Activated naive CD8-positive, alpha-beta T cell treated with anti-CD3 and anti-CD28 coated beads, Interleukin-2, amount 10 ng/mL, durations not matched to agents 7 days and 5 days (primary cell): ENCODE measurements around the gene EGFL8. TPM values are rescaled to one million over a fixed set of nuclear protein-coding genes. Genes with fewer than 3 reads are reported as not detected.
"Not testable (repeated sequence)": the region's sequence is repeated elsewhere in the genome, so short reads cannot be mapped to it uniquely, and the experiment has no call there.

Experiments
- ATAC-seq: fragments of 150-1000 bp; cut with Tn5 transposase; one replicate; pipeline ENCODE4 v1.10.0; 2021; ENCODE audit warnings: low read depth, moderate library complexity
- POLR2A ChIA-PET: fragments of 350-600 bp; sonication (Branson Sonifier 250); formaldehyde crosslinking; loops from one replicate; lab custom pipeline; 2021; ENCODE audit warnings: antibody characterized with exemption; lab: Charles Lee
- DNase-seq: peaks from one replicate; pipeline ENCODE4 v3.0.0; 2021
- H3K27ac Mint-ChIP-seq: one replicate; pipeline ENCODE4 v1.8.0; 2022; ENCODE audit warnings: mild to moderate bottlenecking, mixed read lengths
- H3K27me3 Mint-ChIP-seq: one replicate; pipeline ENCODE4 v1.8.0; 2022; ENCODE audit warnings: mild to moderate bottlenecking, moderate library complexity, mixed read lengths
- H3K36me3 Mint-ChIP-seq: one replicate; pipeline ENCODE4 v1.8.0; 2021; ENCODE audit warnings: mild to moderate bottlenecking, mixed read lengths
- H3K4me1 Mint-ChIP-seq: one replicate; pipeline ENCODE4 v1.8.0; 2021; ENCODE audit warnings: mixed read lengths
- H3K4me3 Mint-ChIP-seq: one replicate; pipeline ENCODE4 v1.8.0; 2022; ENCODE audit warnings: mild to moderate bottlenecking, moderate library complexity, mixed read lengths
- H3K9me3 Mint-ChIP-seq: one replicate; pipeline ENCODE4 v1.8.0; 2021; ENCODE audit warnings: mixed read lengths
- total RNA-seq, 2 experiments: library from RNA; stranded (reverse); gene quantifications; one replicate each; pipeline ENCODE4 v1.2.3, GENCODE V29; 2021

EGFL8 gene
- total RNA-seq, 2 experiments from 2014 or later = 19.6 to 22.6 TPM

GRCh38 chr6:32202186-32202585 lies 37.8 kb downstream of the EGFL8 start:
- DNase-seq (no peak), ATAC-seq (no peak)
- Mint-ChIP-seq H3K4me3 (no peak overlapping the region), H3K9me3 (no peaks in the 10 kb centered on the region), H3K4me1 (no peaks in the 10 kb centered on the region), H3K27me3 (peaks cover 9% of the 10 kb centered on the region), H3K27ac (no peak overlapping the region), H3K36me3 (no peaks in the 10 kb centered on the region)
- POLR2A ChIA-PET = no interaction called here

- no peaks in the 10 kb centered on the region for H3K9me3 Mint-ChIP-seq
- H3K4me3 Mint-ChIP-seq = no peak overlapping the region
- POLR2A ChIA-PET = interaction anchor here (0.6 kb wide), 1 partner anchor 40 kb away, joined by 3 read pairs; no protein-coding TSS in a partner anchor
- ATAC-seq = no peak
- DNase-seq = no peak
- no peaks in the 10 kb centered on the region for H3K4me1 Mint-ChIP-seq
- no peaks in the 10 kb centered on the region for H3K36me3 Mint-ChIP-seq
- H3K27ac Mint-ChIP-seq = no peak overlapping the region
- H3K27me3 Mint-ChIP-seq = peaks cover 9% of the 10 kb centered on the region
These were observed 39.3 kb downstream of the EGFL8 start for GRCh38 chr6:32203426-32204267.

GRCh38 chr6:32204268-32204715 lies 39.9 kb downstream of the EGFL8 start:
- ATAC-seq (no peak), DNase-seq (no peak)
- Mint-ChIP-seq H3K27ac (no peak overlapping the region), H3K27me3 (peaks cover 9% of the 10 kb centered on the region), H3K36me3 (no peaks in the 10 kb centered on the region), H3K9me3 (no peaks in the 10 kb centered on the region), H3K4me3 (no peak overlapping the region), H3K4me1 (no peaks in the 10 kb centered on the region)
- POLR2A ChIA-PET = no interaction called here

GRCh38 chr6:32208996-32209395 lies 44.6 kb downstream of the EGFL8 start:
- Mint-ChIP-seq H3K4me3 (no peak overlapping the region), H3K27me3 (peaks cover 9% of the 10 kb centered on the region), H3K36me3 (no peaks in the 10 kb centered on the region), H3K4me1 (no peaks in the 10 kb centered on the region), H3K9me3 (no peaks in the 10 kb centered on the region), H3K27ac (no peak overlapping the region)
- no peak for ATAC-seq
- DNase-seq = no peak
- POLR2A ChIA-PET = no interaction called here

- no peaks in the 10 kb centered on the region for H3K36me3 Mint-ChIP-seq
- ATAC-seq = no peak
- peaks cover 4% of the 10 kb centered on the region for H3K4me1 Mint-ChIP-seq
- POLR2A ChIA-PET = no interaction called here
- DNase-seq = no peak
- no peak overlapping the region for H3K4me3 Mint-ChIP-seq
- no peaks in the 10 kb centered on the region for H3K9me3 Mint-ChIP-seq
- no peak overlapping the region for H3K27ac Mint-ChIP-seq
- H3K27me3 Mint-ChIP-seq = peaks cover 9% of the 10 kb centered on the region
These were observed 45.8 kb downstream of the EGFL8 start for GRCh38 chr6:32210191-32210601.

GRCh38 chr6:32211432-32211831 lies 47.0 kb downstream of the EGFL8 start:
- ATAC-seq, H3K9me3 Mint-ChIP-seq, H3K4me1 Mint-ChIP-seq, DNase-seq, H3K27ac Mint-ChIP-seq, H3K36me3 Mint-ChIP-seq, H3K4me3 Mint-ChIP-seq, H3K27me3 Mint-ChIP-seq: not testable (repeated sequence)
- POLR2A ChIA-PET = interaction anchor here (0.6 kb wide), 1 partner anchor 1978 kb away, joined by 4 read pairs; no protein-coding TSS in a partner anchor

GRCh38 chr6:32212076-32212760 lies 47.8 kb downstream of the EGFL8 start:
- no peak overlapping the region for H3K27ac Mint-ChIP-seq
- H3K9me3 Mint-ChIP-seq = no peaks in the 10 kb centered on the region

GRCh38 chr6:32213649-32214048 lies 49.3 kb downstream of the EGFL8 start:
- POLR2A ChIA-PET = no interaction called here
- ATAC-seq (no peak), DNase-seq (no peak)
- Mint-ChIP-seq H3K4me1 (peaks cover 8% of the 10 kb centered on the region), H3K27me3 (no peaks in the 10 kb centered on the region), H3K27ac (no peak overlapping the region), H3K36me3 (no peaks in the 10 kb centered on the region), H3K9me3 (no peaks in the 10 kb centered on the region), H3K4me3 (no peak overlapping the region)

More at GRCh38 chr6:32212076-32212760, 47.8 kb downstream of the EGFL8 start:
- H3K4me1 Mint-ChIP-seq = peaks cover 8% of the 10 kb centered on the region
- DNase-seq (no peak), ATAC-seq (no peak)
- no peaks in the 10 kb centered on the region for H3K27me3 Mint-ChIP-seq
- no peak overlapping the region for H3K4me3 Mint-ChIP-seq
- no peaks in the 10 kb centered on the region for H3K36me3 Mint-ChIP-seq
- POLR2A ChIA-PET = interaction anchor here (0.6 kb wide), 1 partner anchor 1977 kb away, joined by 4 read pairs; no protein-coding TSS in a partner anchor

GRCh38 chr6:32214126-32214525 lies 49.7 kb downstream of the EGFL8 start:
- H3K9me3 Mint-ChIP-seq = no peaks in the 10 kb centered on the region
- H3K27ac Mint-ChIP-seq = peak overlapping the region; percentile 62
- DNase-seq (no peak), ATAC-seq (no peak)
- no peak overlapping the region for H3K4me3 Mint-ChIP-seq
- no peaks in the 10 kb centered on the region for H3K36me3 Mint-ChIP-seq
- POLR2A ChIA-PET = no interaction called here
- no peaks in the 10 kb centered on the region for H3K27me3 Mint-ChIP-seq
- peaks cover 8% of the 10 kb centered on the region for H3K4me1 Mint-ChIP-seq

GRCh38 chr6:32215617-32216016 lies 51.2 kb downstream of the EGFL8 start:
- POLR2A ChIA-PET = no interaction called here
- DNase-seq (no peak), ATAC-seq (no peak)
- Mint-ChIP-seq H3K4me3 (no peak overlapping the region), H3K9me3 (no peaks in the 10 kb centered on the region), H3K36me3 (no peaks in the 10 kb centered on the region), H3K27me3 (no peaks in the 10 kb centered on the region), H3K27ac (no peak overlapping the region), H3K4me1 (peaks cover 8% of the 10 kb centered on the region)

GRCh38 chr6:32216285-32216684 lies 51.9 kb downstream of the EGFL8 start:
- DNase-seq = no peak
- Mint-ChIP-seq H3K27me3 (no peaks in the 10 kb centered on the region), H3K4me1 (peaks cover 8% of the 10 kb centered on the region), H3K36me3 (no peaks in the 10 kb centered on the region), H3K9me3 (no peaks in the 10 kb centered on the region), H3K4me3 (no peak overlapping the region), H3K27ac (no peak overlapping the region)
- POLR2A ChIA-PET = no interaction called here
- no peak for ATAC-seq

- Mint-ChIP-seq H3K9me3 (no peaks in the 10 kb centered on the region), H3K36me3 (no peaks in the 10 kb centered on the region), H3K4me3 (no peak overlapping the region), H3K4me1 (peaks cover 8% of the 10 kb centered on the region), H3K27ac (no peak overlapping the region), H3K27me3 (no peaks in the 10 kb centered on the region)
- DNase-seq (no peak), ATAC-seq (no peak)
- POLR2A ChIA-PET = interaction anchor here (0.9 kb wide), 1 partner anchor 11 kb away, joined by 3 read pairs; no protein-coding TSS in a partner anchor
These were observed 52.6 kb downstream of the EGFL8 start for GRCh38 chr6:32216998-32217397.
